AG09309 (cell line): ENCODE results near the gene STOX1.
"Not testable (repeated sequence)": the region's sequence is repeated elsewhere in the genome, so short reads cannot be mapped to it uniquely, and the experiment has no call there.

ENCODE experiments used
- DNase-seq: peaks from one replicate; pipeline ENCODE4 v3.0.0-alpha.2; 2010; ENCODE audit warnings: low read depth
- H3K4me3 ChIP-seq: 2 replicates; pipeline ENCODE4 v1.5.1; 2011; ENCODE audit warnings: mild to moderate bottlenecking, low read depth, low read length, moderate library complexity; ENCODE audit not compliant: control insufficient read depth
- CTCF ChIP-seq: IDR thresholded peaks from 2 replicates; pipeline ENCODE4 v1.5.1; 2011; ENCODE audit warnings: mild to moderate bottlenecking, low read depth, low read length, inconsistent platforms; ENCODE audit not compliant: insufficient read depth, control insufficient read depth; ENCODE audit errors: missing control alignments

The STOX1 gene

GRCh38 chr10:68938117-68938516 lies 110.8 kb downstream of the STOX1 start:
- no peak for DNase-seq

GRCh38 chr10:68938884-68939283 lies 111.6 kb downstream of the STOX1 start:
- no peak for TF ChIP-seq CTCF
- no peak for DNase-seq
- H3K4me3 ChIP-seq = no peak overlapping the region

More at GRCh38 chr10:68938117-68938516, 110.8 kb downstream of the STOX1 start:
- no peak overlapping the region for H3K4me3 ChIP-seq
- no peak for TF ChIP-seq CTCF

- not testable (repeated sequence) for H3K4me3 ChIP-seq, DNase-seq
Observed at GRCh38 chr10:68940917-68941316, 113.6 kb downstream of the STOX1 start.
